ENCODE results near the gene TIMM22. TPM values are rescaled to one million over a fixed set of nuclear protein-coding genes. Genes with fewer than 3 reads are reported as not detected.

TIMM22 gene
- total and polyA plus RNA-seq, 2 of the 4 experiments (the other 2 are of a cell fraction), result 12.7 to 12.9 TPM

- dilution Hi-C loops (cut with HindIII; ENCODE audit: low sequenced_read_pairs, unreplicated experiment) (no loop called here), intact Hi-C loops (cut with micrococcal nuclease) (no loop called here), in situ Hi-C loops (cut with MboI; ENCODE audit: low sequenced_read_pairs) (no loop called here)
- ATAC-seq (ENCODE audit: low read depth) (no peak), DNase-seq (no peak)
- Histone ChIP-seq H4K91ac (ENCODE audit: insufficient read depth, low read depth, low read length) (no peak overlapping the region), H3K36me3 (ENCODE audit: control insufficient read depth, insufficient read depth, low read length) (peaks cover 17% of the 10 kb centered on the region), H2BK5ac (ENCODE audit: low read depth, low read length, poor library complexity, severe bottlenecking) (no peak overlapping the region), H3K56ac (ENCODE audit: extremely low read depth, insufficient read depth, low read length) (no peak overlapping the region), H3K4me2 (ENCODE audit: low read depth, low read length) (no peak overlapping the region), H3K27me3 (ENCODE audit: control insufficient read depth, insufficient read depth, low read length) (no peaks in the 10 kb centered on the region), H4K5ac (ENCODE audit: low read depth, low read length) (no peak overlapping the region), H2BK20ac (ENCODE audit: low read depth, low read length) (no peak overlapping the region), H2AK9ac (replicated peaks; ENCODE audit: low read depth, low read length, poor library complexity) (no peak overlapping the region), H2BK15ac (ENCODE audit: low read depth, low read length) (no peak overlapping the region), H3K9me1 (ENCODE audit: insufficient read depth, low read length) (peaks cover 6% of the 10 kb centered on the region), H2AFZ (replicated peaks; ENCODE audit: low read length, poor library complexity) (no peak overlapping the region), H2BK120ac (ENCODE audit: low read depth, low read length) (no peak overlapping the region), H3K14ac (replicated peaks; ENCODE audit: low read depth, low read length) (no peak overlapping the region), H2AK5ac (ENCODE audit: low read depth, low read length) (no peak overlapping the region), H4K8ac (ENCODE audit: low read depth in 2 of 2, low read length in 2 of 2) (no peak overlapping the region), H3K27ac (ENCODE audit: insufficient read depth, low read length) (no peak overlapping the region), H3K9me3 (ENCODE audit: control insufficient read depth, insufficient read depth, low read length) (no peaks in the 10 kb centered on the region), H3K9ac (ENCODE audit: low read depth, low read length) (no peak overlapping the region), H3K4me3 (ENCODE audit: insufficient read depth, low read depth, low read length) (no peak overlapping the region), H3K4me1 (ENCODE audit: control insufficient read depth, insufficient read depth, low read length) (peaks cover 19% of the 10 kb centered on the region), H3K18ac (ENCODE audit: low read depth, low read length) (no peak overlapping the region), H3K79me1 (ENCODE audit: low read depth in 1 of 2, low read length in 2 of 2) (peaks cover 0 to 15% of the 10 kb centered on the region in 2 experiments; a peak in 3 of 4 replicates), H3K23ac (ENCODE audit: low read depth, low read length) (no peak overlapping the region), H3K4ac (ENCODE audit: low read depth, low read length) (no peak overlapping the region), H4K20me1 (ENCODE audit: insufficient read depth, low read length) (peaks cover 48% of the 10 kb centered on the region)
- BruUV-seq (replicated peaks), result no TSS peak
- ChIA-PET CTCF (no interaction called here), POLR2A (ENCODE audit: unreplicated experiment) (no interaction called here)
- WGBS, 2 experiments (ENCODE audit: extremely low coverage in 2 of 2, insufficient read length in 1 of 2), result 100% methylated on average over 1 of the region's 11 CpGs; no CpG with 5 or more reads in 1 of the 2 experiments
- TF ChIP-seq, protein P1, sequence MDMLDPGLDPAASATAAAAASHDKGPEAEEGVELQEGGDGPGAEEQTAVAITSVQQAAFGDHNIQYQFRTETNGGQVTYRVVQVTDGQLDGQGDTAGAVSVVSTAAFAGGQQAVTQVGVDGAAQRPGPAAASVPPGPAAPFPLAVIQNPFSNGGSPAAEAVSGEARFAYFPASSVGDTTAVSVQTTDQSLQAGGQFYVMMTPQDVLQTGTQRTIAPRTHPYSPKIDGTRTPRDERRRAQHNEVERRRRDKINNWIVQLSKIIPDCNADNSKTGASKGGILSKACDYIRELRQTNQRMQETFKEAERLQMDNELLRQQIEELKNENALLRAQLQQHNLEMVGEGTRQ (IDR thresholded peaks at IDR 0.05; ENCODE audit: low read depth, low read length), result no peak
- no peak for TF ChIP-seq NFE2L2 (IDR thresholded peaks at IDR 0.05; ENCODE audit: low read depth, low read length)
- no peak for TF ChIP-seq SMC3 (IDR thresholded peaks at IDR 0.05; ENCODE audit: low read depth, low read length)
These were observed 36.6 kb downstream of the TIMM22 start for GRCh38 chr17:1033503-1033902.
